H1 (cell line): ENCODE data around the gene HTATIP2. TPM values are rescaled to one million over a fixed set of nuclear protein-coding genes. Genes with fewer than 3 reads are reported as not detected.

ENCODE experiments used
- CTCF ChIA-PET: fragments of 300-600 bp; sonication (Branson Sonifier 250); formaldehyde crosslinking; loops from one replicate; lab custom pipeline; 2021; ENCODE audit not compliant: partially characterized antibody; lab: Charles Lee
- POLR2A ChIA-PET: fragments of 300-600 bp; sonication (Branson Sonifier 250); formaldehyde crosslinking; loops from one replicate; lab custom pipeline; 2021; ENCODE audit warnings: inconsistent platforms; ENCODE audit not compliant: partially characterized antibody; lab: Charles Lee
- DNase-seq, 2 experiments: peaks; one replicate each; pipeline versions ENCODE4 v3.0.0 to v3.0.0-alpha.2; 2010 to 2022; ENCODE audit warnings: low spot score in 2 of 2, low read depth in 1 of 2, mixed read lengths in 1 of 2
- FAIRE-seq: peaks from 2 replicates; lab custom pipeline; 2011; peaks lifted over from hg19 to GRCh38; lab: Jason Lieb, UNC
- H2AFZ ChIP-seq: 2 replicates; pipeline ENCODE4 v1.8.1; 2012; ENCODE audit warnings: low read length, inconsistent platforms
- H2AK5ac ChIP-seq: 2 replicates; pipeline ENCODE4 v1.6.1; 2013; ENCODE audit warnings: low read depth, low read length
- H2BK120ac ChIP-seq: replicated peaks from 2 replicates; pipeline ENCODE3; 2013; ENCODE audit warnings: low read depth, low read length, inconsistent platforms
- H2BK12ac ChIP-seq: 2 replicates; pipeline ENCODE4 v1.6.1; 2013; ENCODE audit warnings: low read depth, low read length
- H2BK15ac ChIP-seq: 2 replicates; pipeline ENCODE4 v1.6.1; 2013; ENCODE audit warnings: low read length
- H2BK20ac ChIP-seq: 2 replicates; pipeline ENCODE4 v1.6.1; 2013; ENCODE audit warnings: low read length
- H2BK5ac ChIP-seq: 2 replicates; pipeline ENCODE4 v1.6.1; 2013; ENCODE audit warnings: low read depth, low read length
- H3K14ac ChIP-seq: 2 replicates; pipeline ENCODE4 v1.6.1; 2013; ENCODE audit warnings: inconsistent platforms; ENCODE audit not compliant: insufficient read length
- H3K18ac ChIP-seq: 2 replicates; pipeline ENCODE4 v1.6.1; 2013; ENCODE audit warnings: low read length; ENCODE audit errors: extremely low read depth
- H3K23ac ChIP-seq: 2 replicates; pipeline ENCODE4 v1.6.1; 2013; ENCODE audit warnings: inconsistent platforms; ENCODE audit not compliant: insufficient read length
- H3K23me2 ChIP-seq: 2 replicates; pipeline ENCODE4 v1.6.1; 2013; ENCODE audit warnings: low read depth, low read length
- H3K27ac ChIP-seq: 2 replicates; pipeline ENCODE4 v1.6.1; 2011; ENCODE audit warnings: low read depth, low read length, inconsistent platforms
- H3K27me3 ChIP-seq, 4 experiments: replicated peaks in 1 of 4; 1 replicate in 1 of 4; 2 replicates in 3 of 4; pipeline versions ENCODE4 v1.6.1 to v1.8.1; 2011 to 2013; ENCODE audit warnings: low read length in 3 of 4, mild to moderate bottlenecking in 3 of 4, inconsistent platforms in 2 of 4, mixed read lengths in 2 of 4, moderate library complexity in 1 of 4; ENCODE audit not compliant: control insufficient read depth in 3 of 4, insufficient read depth in 3 of 4; ENCODE audit errors: extremely low read depth in 1 of 4
- H3K36me3 ChIP-seq, 4 experiments: 2 replicates each; pipeline versions ENCODE4 v1.6.1 to v1.8.1; 2011 to 2013; ENCODE audit warnings: mild to moderate bottlenecking in 4 of 4, low read length in 3 of 4, moderate library complexity in 2 of 4, control low read depth in 1 of 4, inconsistent platforms in 1 of 4; ENCODE audit not compliant: insufficient read depth in 4 of 4, control insufficient read depth in 2 of 4
- H3K4ac ChIP-seq: replicated peaks from 2 replicates; pipeline ENCODE3; 2013; ENCODE audit warnings: low read length, low read depth, mixed read lengths, inconsistent platforms; ENCODE audit not compliant: insufficient read length
- H3K4me1 ChIP-seq, 4 experiments: replicated peaks in 1 of 4; 1 replicate in 1 of 4; 2 replicates in 3 of 4; pipeline versions ENCODE4 v1.6.1 to v1.8.1; 2011 to 2013; ENCODE audit warnings: low read length in 3 of 4, inconsistent platforms in 2 of 4, mixed read lengths in 1 of 4; ENCODE audit not compliant: insufficient read depth in 4 of 4, control insufficient read depth in 3 of 4
- H3K4me2 ChIP-seq, 2 experiments: 2 replicates each; pipeline versions ENCODE4 v1.6.1 to v1.8.1; 2011 to 2013; ENCODE audit warnings: low read depth in 2 of 2, low read length in 2 of 2, control low read depth in 1 of 2, inconsistent platforms in 1 of 2, mild to moderate bottlenecking in 1 of 2; ENCODE audit not compliant: insufficient read depth in 1 of 2
- H3K4me3 ChIP-seq, 4 experiments: fragments of 200-600, 300-600 bp in 1 of 4; sonication (generic), shearing (Covaris generic), sonication (Bioruptor Twin) in 1 of 4; 2 replicates each; pipeline versions ENCODE4 v1.5.1 to v1.8.1; 2011 to 2016; ENCODE audit warnings: low read length in 4 of 4, low read depth in 3 of 4, control low read depth in 2 of 4, inconsistent platforms in 2 of 4, mild to moderate bottlenecking in 2 of 4, mixed read lengths in 1 of 4, moderate library complexity in 1 of 4; ENCODE audit not compliant: insufficient read depth in 2 of 4; ENCODE audit errors: extremely low read depth in 1 of 4
- H3K56ac ChIP-seq: replicated peaks from 2 replicates; pipeline ENCODE3; 2013; ENCODE audit warnings: low read depth, mild to moderate bottlenecking, mixed read lengths, low read length, inconsistent platforms; ENCODE audit not compliant: insufficient read length
- H3K79me1 ChIP-seq: 2 replicates; pipeline ENCODE4 v1.6.1; 2013; ENCODE audit warnings: low read depth, low read length, control low read depth
- H3K79me2 ChIP-seq, 2 experiments: 2 replicates each; pipeline versions ENCODE4 v1.6.1 to v1.8.1; 2012 to 2013; ENCODE audit warnings: low read length in 2 of 2, mild to moderate bottlenecking in 2 of 2, inconsistent platforms in 1 of 2; ENCODE audit not compliant: insufficient read depth in 2 of 2, control insufficient read depth in 1 of 2
- H3K9ac ChIP-seq, 4 experiments: replicated peaks in 1 of 4; 1 replicate in 1 of 4; 2 replicates in 3 of 4; pipeline versions ENCODE4 v1.6.1 to v1.8.1; 2011 to 2013; ENCODE audit warnings: low read depth in 3 of 4, low read length in 3 of 4, control low read depth in 2 of 4, mild to moderate bottlenecking in 2 of 4, moderate library complexity in 2 of 4, inconsistent platforms in 1 of 4; ENCODE audit errors: extremely low read depth in 1 of 4
- H3K9me3 ChIP-seq, 2 experiments: 2 replicates each; pipeline versions ENCODE4 v1.6.1 to v1.8.1; 2012 to 2013; ENCODE audit warnings: mild to moderate bottlenecking in 2 of 2, moderate library complexity in 2 of 2, control low read depth in 1 of 2, inconsistent platforms in 1 of 2, low read depth in 1 of 2, low read length in 1 of 2, mixed read lengths in 1 of 2; ENCODE audit not compliant: insufficient read depth in 2 of 2
- H4K20me1 ChIP-seq, 2 experiments: replicated peaks in 1 of 2; 2 replicates each; pipeline versions ENCODE3 to v1.8.1; 2011 to 2013; ENCODE audit warnings: inconsistent platforms in 2 of 2, low read length in 2 of 2, mild to moderate bottlenecking in 1 of 2; ENCODE audit not compliant: insufficient read depth in 2 of 2, control insufficient read depth in 1 of 2
- H4K5ac ChIP-seq: 2 replicates; pipeline ENCODE4 v1.6.1; 2013; ENCODE audit warnings: low read length, low read depth, mixed read lengths, inconsistent platforms; ENCODE audit not compliant: insufficient read length
- H4K8ac ChIP-seq: 2 replicates; pipeline ENCODE4 v1.8.0; 2013; ENCODE audit warnings: mild to moderate bottlenecking, moderate library complexity, low read length, inconsistent platforms; ENCODE audit not compliant: insufficient read depth; ENCODE audit errors: extremely low read depth
- H4K91ac ChIP-seq: replicated peaks from 2 replicates; pipeline ENCODE3; 2013; ENCODE audit warnings: low read length, mixed read lengths, inconsistent platforms; ENCODE audit not compliant: insufficient read length
- BACH1 ChIP-seq: IDR thresholded peaks from 2 replicates; pipeline ENCODE4 v1.6.1; 2012; ENCODE audit warnings: low read length, improper control_type of control experiment
- polyA plus RNA-seq, 7 experiments: library from polyadenylated mRNA; depleted of rRNA in 3 of 7; stranded (reverse) in 5 of 7; unstranded in 2 of 7; fragments of >200 nt in 5 of 7; fragments of 200-250 nt in 2 of 7; gene quantifications; 1 replicate in 5 of 7; 2 replicates in 1 of 7; 4 replicates in 1 of 7; pipeline versions ENCODE4 v1.2.1 to v1.2.3, GENCODE V29; 2011 to 2013; ENCODE audit warnings: missing spikeins in 2 of 7, mixed read lengths in 2 of 7
- total RNA-seq: library from RNA; stranded (reverse); fragmentation: NEBNext Ultra II Directional; extraction: Animal tissue kit (Norgen Biotek cat#: 25700); gene quantifications from 2 replicates; pipeline ENCODE4 v1.2.1, GENCODE V29; 2021
- TF ChIP-seq, protein P1 (sequence below): IDR thresholded peaks from 2 replicates; pipeline ENCODE4 v1.6.1; 2012; ENCODE audit warnings: inconsistent platforms

The HTATIP2 gene
- total and polyA plus RNA-seq, 2 of the 8 experiments (the other 6 are each of a cell fraction or from before 2014, with no cell fraction given) = 22.6 to 33.1 TPM

- CTCF ChIA-PET = interaction anchor here (1.4 to 7.7 kb wide), 2 partner anchors 14 to 240 kb away, joined by 3 to 49 read pairs; no protein-coding TSS in a partner anchor
Measured at GRCh38 chr11:20368438-20368837, 4.9 kb downstream of the HTATIP2 start.

More at GRCh38 chr11:20368438-20368837, 4.9 kb downstream of the HTATIP2 start:
- Histone ChIP-seq H3K23me2 (peaks cover 6% of the 10 kb centered on the region; the same call in 1 of the 2 replicates), H3K4me1 (peaks cover 2 to 13% (median 7%) of the 10 kb centered on the region in 4 experiments; a peak in 6 of 7 replicates), H2BK120ac (no peak overlapping the region), H2BK20ac (no peak overlapping the region), H3K56ac (no peak overlapping the region), H4K8ac (no peak overlapping the region), H3K36me3 (peaks cover 0 to 3% (median 0%) of the 10 kb centered on the region in 4 experiments; a peak in 1 of 8 replicates), H3K27me3 (peaks cover 0 to 6% (median 4%) of the 10 kb centered on the region in 4 experiments; a peak in 6 of 7 replicates), H3K14ac (no peak overlapping the region), H3K79me1 (no peaks in the 10 kb centered on the region), H3K4me3 (no peak overlapping the region)
- POLR2A ChIA-PET = no interaction called here
- no peak for DNase-seq
- 0 out of 2 replicates have a peak, but pooled peaks have one; percentile 12 for TF ChIP-seq BACH1
- TF ChIP-seq, protein P1, sequence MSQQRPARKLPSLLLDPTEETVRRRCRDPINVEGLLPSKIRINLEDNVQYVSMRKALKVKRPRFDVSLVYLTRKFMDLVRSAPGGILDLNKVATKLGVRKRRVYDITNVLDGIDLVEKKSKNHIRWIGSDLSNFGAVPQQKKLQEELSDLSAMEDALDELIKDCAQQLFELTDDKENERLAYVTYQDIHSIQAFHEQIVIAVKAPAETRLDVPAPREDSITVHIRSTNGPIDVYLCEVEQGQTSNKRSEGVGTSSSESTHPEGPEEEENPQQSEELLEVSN = no peak
- TF ChIP-seq, all 59 proteins: peak for 1
- no peak for FAIRE-seq
- Histone ChIP-seq H2AFZ (no peak overlapping the region), H3K4me2 (no peak overlapping the region), H3K9ac (no peak overlapping the region), H3K18ac (no peak overlapping the region), H2AK5ac (no peak overlapping the region), H3K27ac (no peak overlapping the region), H2BK15ac (no peak overlapping the region), H4K91ac (no peak overlapping the region), H3K23ac (no peak overlapping the region), H3K4ac (no peak overlapping the region), H2BK5ac (no peak overlapping the region), H3K79me2 (no peaks in the 10 kb centered on the region), H4K20me1 (no peaks in the 10 kb centered on the region), H2BK12ac (no peak overlapping the region), H4K5ac (no peak overlapping the region), H3K9me3 (no peaks in the 10 kb centered on the region)
